Smooth muscle cell (in vitro differentiated cells): Measurements from ENCODE around the gene TMEM182. TPM values are rescaled to one million over a fixed set of nuclear protein-coding genes. Genes with fewer than 3 reads are reported as not detected.

Experiments used
- DNase-seq: peaks from one replicate; lab custom pipeline; 2025; ENCODE audit not compliant: unreplicated experiment; lab: John Stamatoyannopoulos, UW
- H2AFZ ChIP-seq: fragments of 200-600 bp; sonication (generic); 2 replicates; pipeline ENCODE4 v1.6.0; 2016; ENCODE audit warnings: antibody characterized with exemption, low read depth, mild to moderate bottlenecking
- H3F3A ChIP-seq: fragments of 200-600 bp; sonication (generic); 2 replicates; pipeline ENCODE4 v1.6.0; 2017; ENCODE audit warnings: antibody characterized with exemption, low read depth
- H3K27ac ChIP-seq: fragments of 200-600 bp; sonication (generic); 2 replicates; pipeline ENCODE4 v1.5.1; 2016; ENCODE audit warnings: low read depth, mild to moderate bottlenecking
- H3K27me3 ChIP-seq: fragments of 200-600 bp; sonication (generic); 2 replicates; pipeline ENCODE4 v1.6.1; 2016; ENCODE audit warnings: low read depth, mild to moderate bottlenecking
- H3K36me3 ChIP-seq: fragments of 200-600 bp; sonication (generic); 2 replicates; pipeline ENCODE4 v1.5.1; 2016; ENCODE audit warnings: low read depth
- H3K4me1 ChIP-seq: fragments of 200-600 bp; sonication (generic); 2 replicates; pipeline ENCODE4 v1.5.1; 2016; ENCODE audit warnings: low read depth
- H3K4me2 ChIP-seq: fragments of 200-600 bp; sonication (generic); 2 replicates; pipeline ENCODE4 v1.6.0; 2016; ENCODE audit warnings: mild to moderate bottlenecking
- H3K4me3 ChIP-seq: fragments of 200-600 bp; sonication (generic); 2 replicates; pipeline ENCODE4 v1.5.1; 2016; ENCODE audit warnings: mild to moderate bottlenecking
- H3K79me2 ChIP-seq: fragments of 200-600 bp; sonication (generic); 2 replicates; pipeline ENCODE4 v1.6.0; 2016; ENCODE audit warnings: low read depth, mild to moderate bottlenecking
- H3K9ac ChIP-seq: fragments of 200-600 bp; sonication (generic); 2 replicates; pipeline ENCODE4 v1.6.0; 2016; ENCODE audit warnings: low read depth
- H3K9me3 ChIP-seq: fragments of 200-600 bp; sonication (generic); replicated peaks from 2 replicates; pipeline ENCODE4 v1.5.1; 2016; ENCODE audit warnings: low read depth
- H4K20me1 ChIP-seq: fragments of 200-600 bp; sonication (generic); 2 replicates; pipeline ENCODE4 v1.6.0; 2016; ENCODE audit warnings: low read depth
- CTCF ChIP-seq: fragments of 200-600 bp; sonication (generic); IDR thresholded peaks from 2 replicates; pipeline ENCODE4 v1.5.1; 2017; ENCODE audit warnings: borderline replicate concordance, mild to moderate bottlenecking, antibody characterized with exemption; ENCODE audit not compliant: insufficient read depth, poor library complexity, severe bottlenecking
- WGBS: methylation state at CpG from one replicate; pipeline ENCODE4 v1.1.7; 2016; ENCODE audit warnings: low lambda C conversion rate; 5-methylcytosine and 5-hydroxymethylcytosine counted together
- polyA plus RNA-seq: library from polyadenylated mRNA; unstranded; fragments of >200 nt; fragmentation: Nextera tagmentation; extraction: Ambion mirVana; gene quantifications from 2 replicates; pipeline ENCODE4 v1.2.1, GENCODE V29; 2016
- total RNA-seq: library from RNA; depleted of rRNA; stranded (reverse); fragments of >200 nt; gene quantifications from 2 replicates; pipeline ENCODE4 v1.2.3, GENCODE V29; 2014

Gene TMEM182
- total and polyA plus RNA-seq, 2 experiments from 2014 or later: 4.0 to 12.3 TPM

- Histone ChIP-seq H3K27me3 (no peaks in the 10 kb centered on the region), H3K36me3 (no peaks in the 10 kb centered on the region), H3K4me2 (no peak overlapping the region), H3K9ac (no peak overlapping the region), H2AFZ (no peak overlapping the region), H3K4me3 (no peak overlapping the region), H3K9me3 (no peaks in the 10 kb centered on the region), H4K20me1 (no peaks in the 10 kb centered on the region), H3K4me1 (peaks cover 13% of the 10 kb centered on the region), H3K27ac (no peak overlapping the region), H3F3A (no peaks in the 10 kb centered on the region), H3K79me2 (no peaks in the 10 kb centered on the region)
- no peak for DNase-seq
- WGBS: 56% methylated on average over 8 of the region's 8 CpGs
- TF ChIP-seq CTCF: no peak
These were observed 27.0 kb downstream of the TMEM182 start for GRCh38 chr2:102788885-102789260.

- 86% methylated on average over 7 of the region's 7 CpGs for WGBS
- H2AFZ ChIP-seq: no peak overlapping the region
- H3K36me3 ChIP-seq: no peaks in the 10 kb centered on the region
- H3K4me2 ChIP-seq: no peak overlapping the region
- no peaks in the 10 kb centered on the region for H4K20me1 ChIP-seq
- H3K4me1 ChIP-seq: peaks cover 13% of the 10 kb centered on the region
- no peak for TF ChIP-seq CTCF
- H3K27ac ChIP-seq: no peak overlapping the region
- H3K9ac ChIP-seq: no peak overlapping the region
- no peaks in the 10 kb centered on the region for H3K27me3 ChIP-seq
- no peak overlapping the region for H3K4me3 ChIP-seq
- H3K79me2 ChIP-seq: no peaks in the 10 kb centered on the region
- no peaks in the 10 kb centered on the region for H3K9me3 ChIP-seq
- DNase-seq: no peak
- no peaks in the 10 kb centered on the region for H3F3A ChIP-seq
These were observed 27.7 kb downstream of the TMEM182 start for GRCh38 chr2:102789349-102790090.

GRCh38 chr2:102790091-102790455 is 28.2 kb downstream of the TMEM182 start:
- H4K20me1 ChIP-seq: no peaks in the 10 kb centered on the region
- WGBS: 76% methylated on average over 3 of the region's 3 CpGs
- DNase-seq: no peak
- H3K79me2 ChIP-seq: no peaks in the 10 kb centered on the region
- H3K4me3 ChIP-seq: no peak overlapping the region
- H3K4me1 ChIP-seq: peaks cover 13% of the 10 kb centered on the region
- H3K36me3 ChIP-seq: no peaks in the 10 kb centered on the region
- no peaks in the 10 kb centered on the region for H3K9me3 ChIP-seq
- no peaks in the 10 kb centered on the region for H3K27me3 ChIP-seq
- H2AFZ ChIP-seq: no peak overlapping the region
- TF ChIP-seq CTCF: no peak
- no peak overlapping the region for H3K27ac ChIP-seq
- no peak overlapping the region for H3K4me2 ChIP-seq
- H3F3A ChIP-seq: no peaks in the 10 kb centered on the region
- H3K9ac ChIP-seq: no peak overlapping the region
